OCI-LY1 (cell line): Measurements from ENCODE around the gene WIF1.

Experiments used
- H2AFZ ChIP-seq: fragments of 200-600 bp; sonication (generic), shearing (Covaris generic); 2 replicates; pipeline ENCODE4 v1.6.0; 2014; ENCODE audit warnings: antibody characterized with exemption, mild to moderate bottlenecking, low read length
- H3F3A ChIP-seq: fragments of 200-600 bp; sonication (generic), shearing (Covaris generic); 2 replicates; pipeline ENCODE4 v1.6.0; 2014; ENCODE audit warnings: mild to moderate bottlenecking, antibody characterized with exemption, low read length, moderate library complexity; ENCODE audit not compliant: insufficient read depth
- H3K27ac ChIP-seq: fragments of 200-600 bp; sonication (generic); 2 replicates; pipeline ENCODE4 v1.5.1; 2014; ENCODE audit warnings: low read length, mixed run types, mild to moderate bottlenecking, low read depth; ENCODE audit not compliant: poor library complexity, severe bottlenecking
- H3K27me3 ChIP-seq: fragments of 200-600 bp; sonication (generic); 2 replicates; pipeline ENCODE4 v1.6.0; 2014; ENCODE audit warnings: antibody characterized with exemption, mild to moderate bottlenecking, low read length, moderate library complexity; ENCODE audit not compliant: insufficient read depth
- H3K36me3 ChIP-seq: fragments of 200-600 bp; sonication (generic); 2 replicates; pipeline ENCODE4 v1.6.1; 2014; ENCODE audit warnings: mild to moderate bottlenecking, antibody characterized with exemption, low read length, moderate library complexity, mixed read lengths; ENCODE audit not compliant: insufficient read depth
- H3K4me1 ChIP-seq: fragments of 200-600 bp; sonication (generic); 2 replicates; pipeline ENCODE4 v1.5.1; 2014; ENCODE audit warnings: mild to moderate bottlenecking, low read length, moderate library complexity; ENCODE audit not compliant: insufficient read depth, severe bottlenecking
- H3K4me2 ChIP-seq: fragments of 200-600 bp; sonication (generic), shearing (Covaris generic); 2 replicates; pipeline ENCODE4 v1.6.1; 2014; ENCODE audit warnings: low read length
- H3K4me3 ChIP-seq: fragments of 200-600 bp; sonication (generic); 2 replicates; pipeline ENCODE4 v1.5.1; 2014; ENCODE audit warnings: low read length, low read depth, mild to moderate bottlenecking, mixed read lengths; ENCODE audit not compliant: poor library complexity, severe bottlenecking
- H3K79me2 ChIP-seq: fragments of 200-600 bp; shearing (Covaris generic); 2 replicates; pipeline ENCODE4 v1.6.1; 2016; ENCODE audit warnings: mixed run types, low read length, mixed read lengths; ENCODE audit not compliant: insufficient read depth
- H3K9ac ChIP-seq: fragments of 200-600 bp; sonication (generic), shearing (Covaris generic); 2 replicates; pipeline ENCODE4 v1.6.1; 2014; ENCODE audit warnings: mild to moderate bottlenecking, low read length, mixed read lengths
- H3K9me2 ChIP-seq: fragments of 200-600 bp; sonication (generic), shearing (Covaris generic); 2 replicates; pipeline ENCODE4 v1.6.1; 2014; ENCODE audit warnings: low read depth, mild to moderate bottlenecking, low read length, mixed read lengths
- H3K9me3 ChIP-seq: fragments of 200-600 bp; shearing (Covaris generic); 2 replicates; pipeline ENCODE4 v1.6.1; 2014; ENCODE audit warnings: low read length, mixed read lengths
- H4K20me1 ChIP-seq: fragments of 200-600 bp; sonication (generic), shearing (Covaris generic); 2 replicates; pipeline ENCODE4 v1.6.0; 2016; ENCODE audit warnings: mild to moderate bottlenecking, low read length; ENCODE audit not compliant: insufficient read depth
- CTCF ChIP-seq: fragments of 200-600 bp; sonication (generic), shearing (Covaris generic); IDR thresholded peaks from 2 replicates; pipeline ENCODE4 v1.5.1; 2017; ENCODE audit warnings: mild to moderate bottlenecking, antibody characterized with exemption, low read length, moderate library complexity, mixed read lengths
- EZH2 ChIP-seq: fragments of 200-600 bp; sonication (generic), shearing (Covaris generic); IDR thresholded peaks from 2 replicates; pipeline ENCODE4 v1.8.0; 2017; ENCODE audit warnings: borderline replicate concordance, mixed run types, mild to moderate bottlenecking, antibody characterized with exemption, low read length, moderate library complexity, mixed read lengths

WIF1 gene

GRCh38 chr12:65090461-65090860, 30.6 kb downstream of the WIF1 start:
- Histone ChIP-seq H3F3A (no peaks in the 10 kb centered on the region), H3K4me1 (no peaks in the 10 kb centered on the region), H3K9me2 (no peaks in the 10 kb centered on the region), H3K4me2 (no peak overlapping the region), H3K36me3 (no peaks in the 10 kb centered on the region), H3K27me3 (no peaks in the 10 kb centered on the region), H2AFZ (no peak overlapping the region), H3K9me3 (no peaks in the 10 kb centered on the region), H3K4me3 (no peak overlapping the region), H4K20me1 (no peaks in the 10 kb centered on the region), H3K9ac (no peak overlapping the region), H3K27ac (no peak overlapping the region), H3K79me2 (no peaks in the 10 kb centered on the region)
- no peak for TF ChIP-seq CTCF
- TF ChIP-seq EZH2, result no peak

GRCh38 chr12:65086236-65086635, 34.9 kb downstream of the WIF1 start:
- H3K4me2 ChIP-seq, result no peak overlapping the region
- no peaks in the 10 kb centered on the region for H3K79me2 ChIP-seq
- TF ChIP-seq EZH2, result no peak
- no peak for TF ChIP-seq CTCF
- no peaks in the 10 kb centered on the region for H3K4me1 ChIP-seq
- H2AFZ ChIP-seq, result no peak overlapping the region
- H3K9me2 ChIP-seq, result no peaks in the 10 kb centered on the region
- no peaks in the 10 kb centered on the region for H3K36me3 ChIP-seq
- no peaks in the 10 kb centered on the region for H3K27me3 ChIP-seq
- no peaks in the 10 kb centered on the region for H3K9me3 ChIP-seq
- H4K20me1 ChIP-seq, result no peaks in the 10 kb centered on the region
- H3K4me3 ChIP-seq, result no peak overlapping the region
- H3F3A ChIP-seq, result no peaks in the 10 kb centered on the region
- H3K27ac ChIP-seq, result no peak overlapping the region
- H3K9ac ChIP-seq, result no peak overlapping the region

- no peak overlapping the region for H2AFZ ChIP-seq
- no peaks in the 10 kb centered on the region for H3K27me3 ChIP-seq
- no peak overlapping the region for H3K27ac ChIP-seq
- H3K36me3 ChIP-seq, result no peaks in the 10 kb centered on the region
- H3K4me3 ChIP-seq, result no peak overlapping the region
- H3K4me2 ChIP-seq, result no peak overlapping the region
- no peaks in the 10 kb centered on the region for H3K79me2 ChIP-seq
- H3K4me1 ChIP-seq, result no peaks in the 10 kb centered on the region
- H3K9me2 ChIP-seq, result no peaks in the 10 kb centered on the region
- TF ChIP-seq EZH2 (no peak), CTCF (no peak)
- no peaks in the 10 kb centered on the region for H3F3A ChIP-seq
- no peaks in the 10 kb centered on the region for H3K9me3 ChIP-seq
- H3K9ac ChIP-seq, result no peak overlapping the region
- H4K20me1 ChIP-seq, result no peaks in the 10 kb centered on the region
Observed at GRCh38 chr12:65084579-65084978, 36.5 kb downstream of the WIF1 start.
